IMR-90 (cell line): Measurements from ENCODE around the gene SLC50A1. TPM values are rescaled to one million over a fixed set of nuclear protein-coding genes. Genes with fewer than 3 reads are reported as not detected.
A peak's percentile ranks its signal among the peaks of the same experiment; 100 is the strongest.

ENCODE experiments used
- ATAC-seq: fragments of 200-7000 bp; cut with Tn5 transposase; 2 replicates; pipeline ENCODE4 v1.9.1; 2020; ENCODE audit warnings: low read depth, mild to moderate bottlenecking, moderate library complexity
- BruUV-seq: library from RNA; stranded (reverse); fragments of 400-500 nt; replicated peaks from 2 replicates; lab custom pipeline; 2021; lab: Mats Ljungman, UMichigan
- CTCF ChIA-PET: fragments of 300-600 bp; formaldehyde crosslinking; extraction: SDS; loops from one replicate; lab custom pipeline; 2021; ENCODE audit warnings: antibody characterized with exemption; lab: Yijun Ruan, JAX
- POLR2A ChIA-PET: fragments of 300-600 bp; sonication (Branson Sonifier 250); formaldehyde crosslinking; loops from one replicate; lab custom pipeline; 2022; ENCODE audit warnings: antibody characterized with exemption; ENCODE audit not compliant: unreplicated experiment; lab: Charles Lee
- DNase-seq: peaks from one replicate; pipeline ENCODE4 v3.0.0; 2013
- H2AFZ ChIP-seq: replicated peaks from 2 replicates; pipeline ENCODE3; 2013; ENCODE audit warnings: low read length, mild to moderate bottlenecking; ENCODE audit not compliant: poor library complexity
- H2AK5ac ChIP-seq: 2 replicates; pipeline ENCODE4 v1.6.1; 2013; ENCODE audit warnings: low read depth, low read length, inconsistent platforms
- H2AK9ac ChIP-seq: replicated peaks from 2 replicates; pipeline ENCODE3; 2013; ENCODE audit warnings: mild to moderate bottlenecking, low read depth, low read length, moderate library complexity; ENCODE audit not compliant: poor library complexity
- H2BK120ac ChIP-seq: 2 replicates; pipeline ENCODE4 v1.6.1; 2013; ENCODE audit warnings: low read depth, low read length, inconsistent platforms
- H2BK15ac ChIP-seq: 3 replicates; pipeline ENCODE4 v1.6.1; 2013; ENCODE audit warnings: low read depth, low read length, inconsistent platforms
- H2BK20ac ChIP-seq: 2 replicates; pipeline ENCODE4 v1.6.1; 2013; ENCODE audit warnings: low read depth, mild to moderate bottlenecking, inconsistent platforms, low read length, moderate library complexity
- H2BK5ac ChIP-seq: 2 replicates; pipeline ENCODE4 v1.6.1; 2013; ENCODE audit warnings: mild to moderate bottlenecking, low read depth, low read length, inconsistent platforms; ENCODE audit not compliant: poor library complexity, severe bottlenecking
- H3K14ac ChIP-seq: replicated peaks from 2 replicates; pipeline ENCODE4 v1.6.1; 2013; ENCODE audit warnings: low read depth, low read length, inconsistent platforms
- H3K18ac ChIP-seq: 2 replicates; pipeline ENCODE4 v1.6.1; 2013; ENCODE audit warnings: low read depth, low read length, control low read depth
- H3K23ac ChIP-seq: 2 replicates; pipeline ENCODE4 v1.6.1; 2013; ENCODE audit warnings: low read depth, low read length, inconsistent platforms
- H3K27ac ChIP-seq: 2 replicates; pipeline ENCODE4 v1.5.1; 2013; ENCODE audit warnings: mild to moderate bottlenecking, control low read depth, low read length; ENCODE audit not compliant: insufficient read depth
- H3K27me3 ChIP-seq: 2 replicates; pipeline ENCODE4 v1.6.1; 2013; ENCODE audit warnings: low read length; ENCODE audit not compliant: control insufficient read depth, insufficient read depth
- H3K36me3 ChIP-seq: 2 replicates; pipeline ENCODE4 v1.6.1; 2013; ENCODE audit warnings: low read length, mixed read lengths; ENCODE audit not compliant: control insufficient read depth, insufficient read depth
- H3K4ac ChIP-seq: 2 replicates; pipeline ENCODE4 v1.6.1; 2013; ENCODE audit warnings: low read depth, low read length, inconsistent platforms
- H3K4me1 ChIP-seq: 2 replicates; pipeline ENCODE4 v1.6.1; 2013; ENCODE audit warnings: low read length, mixed read lengths; ENCODE audit not compliant: control insufficient read depth, insufficient read depth
- H3K4me2 ChIP-seq: 2 replicates; pipeline ENCODE4 v1.6.1; 2013; ENCODE audit warnings: low read depth, mild to moderate bottlenecking, control low read depth, low read length, moderate library complexity
- H3K4me3 ChIP-seq: 2 replicates; pipeline ENCODE4 v1.5.1; 2013; ENCODE audit warnings: low read depth, mild to moderate bottlenecking, control low read depth, low read length, moderate library complexity; ENCODE audit not compliant: insufficient read depth
- H3K56ac ChIP-seq: 2 replicates; pipeline ENCODE4 v1.6.1; 2013; ENCODE audit warnings: low read length, inconsistent platforms; ENCODE audit not compliant: insufficient read depth; ENCODE audit errors: extremely low read depth
- H3K79me1 ChIP-seq, 2 experiments: 2 replicates each; pipeline ENCODE4 v1.6.1; 2013; ENCODE audit warnings: low read length in 2 of 2, inconsistent platforms in 1 of 2, low read depth in 1 of 2
- H3K9ac ChIP-seq: 2 replicates; pipeline ENCODE4 v1.6.1; 2013; ENCODE audit warnings: low read depth, low read length, control low read depth
- H3K9me1 ChIP-seq: 2 replicates; pipeline ENCODE4 v1.6.1; 2013; ENCODE audit warnings: low read length, inconsistent platforms; ENCODE audit not compliant: insufficient read depth
- H3K9me3 ChIP-seq: 2 replicates; pipeline ENCODE4 v1.6.1; 2013; ENCODE audit warnings: low read length; ENCODE audit not compliant: control insufficient read depth, insufficient read depth
- H4K20me1 ChIP-seq: 2 replicates; pipeline ENCODE4 v1.6.1; 2013; ENCODE audit warnings: low read length, inconsistent platforms; ENCODE audit not compliant: insufficient read depth
- H4K5ac ChIP-seq: 2 replicates; pipeline ENCODE4 v1.6.1; 2013; ENCODE audit warnings: mild to moderate bottlenecking, low read depth, low read length, control low read depth
- H4K8ac ChIP-seq, 2 experiments: 2 replicates each; pipeline ENCODE4 v1.6.1; 2013; ENCODE audit warnings: low read depth in 2 of 2, low read length in 2 of 2, control low read depth in 1 of 2, inconsistent platforms in 1 of 2
- H4K91ac ChIP-seq: 2 replicates; pipeline ENCODE4 v1.6.1; 2013; ENCODE audit warnings: low read depth, low read length, inconsistent platforms; ENCODE audit not compliant: insufficient read depth
- MAFK ChIP-seq: IDR thresholded peaks from 2 replicates; pipeline ENCODE4 v1.6.1; 2012; ENCODE audit warnings: low read depth, low read length, improper control_type of control experiment
- MAZ ChIP-seq: IDR thresholded peaks from 2 replicates; pipeline ENCODE4 v1.6.1; 2012; ENCODE audit warnings: low read depth, mild to moderate bottlenecking, low read length, improper control_type of control experiment, moderate library complexity, borderline replicate concordance
- POLR2A ChIP-seq: IDR thresholded peaks from 2 replicates; pipeline ENCODE4 v1.6.1; 2012; ENCODE audit warnings: mild to moderate bottlenecking, low read depth, low read length
- RAD21 ChIP-seq: IDR thresholded peaks from 2 replicates; pipeline ENCODE4 v1.6.1; 2012; ENCODE audit warnings: low read length, improper control_type of control experiment
- SMC3 ChIP-seq: fragments of 150-350 bp; IDR thresholded peaks from 2 replicates; pipeline ENCODE4 v1.6.1; 2016; ENCODE audit warnings: low read depth, mild to moderate bottlenecking, antibody characterized with exemption, low read length, moderate library complexity
- WGBS, 2 experiments: methylation state at CpG; one replicate each; pipeline versions ENCODE4 v1.1.5 to v1.1.7; 2013; ENCODE audit warnings: missing lambda C conversion rate in 2 of 2; ENCODE audit not compliant: insufficient read length in 1 of 2; ENCODE audit errors: extremely low coverage in 2 of 2; 5-methylcytosine and 5-hydroxymethylcytosine counted together
- dilution Hi-C: fragments of 300-500 bp; cut with HindIII; formaldehyde crosslinking; loops from one replicate; pipeline ENCODE4 v1.14.3; 2018; ENCODE audit warnings: low sequenced_read_pairs; ENCODE audit not compliant: unreplicated experiment
- in situ Hi-C: fragments of 300-500 bp; cut with MboI; formaldehyde crosslinking; loops from 3 replicates; pipeline ENCODE4 v1.14.3; 2019; ENCODE audit warnings: low sequenced_read_pairs, inconsistent platforms, mixed read lengths
- intact Hi-C: fragments of 100-400 bp; cut with micrococcal nuclease; formaldehyde crosslinking; loops from 2 replicates; pipeline ENCODE4 v1.10.0; 2022
- polyA plus RNA-seq, 3 experiments: library from polyadenylated mRNA; depleted of rRNA; stranded (reverse); fragments of >200 nt; gene quantifications; 2 replicates each; pipeline ENCODE4 v1.2.3, GENCODE V29; 2012; ENCODE audit warnings: low replicate concordance in 1 of 3
- total RNA-seq: library from RNA; depleted of rRNA; stranded (reverse); fragments of >200 nt; gene quantifications from 2 replicates; pipeline ENCODE4 v1.2.3, GENCODE V29; 2012
- TF ChIP-seq, protein P1 (sequence below): conservative IDR thresholded peaks from 2 replicates; pipeline ENCODE4 v1.5.1; 2012; ENCODE audit warnings: mild to moderate bottlenecking, low read depth, low read length, improper control_type of control experiment
- TF ChIP-seq, protein P2 (sequence below): fragments of 150-350 bp; IDR thresholded peaks from 2 replicates; pipeline ENCODE4 v1.6.1; 2017; ENCODE audit warnings: mild to moderate bottlenecking, antibody characterized with exemption, low read length, low read depth

Gene SLC50A1
- total and polyA plus RNA-seq, 2 of the 4 experiments (the other 2 are of a cell fraction): 20.6 to 20.8 TPM

DNA sequence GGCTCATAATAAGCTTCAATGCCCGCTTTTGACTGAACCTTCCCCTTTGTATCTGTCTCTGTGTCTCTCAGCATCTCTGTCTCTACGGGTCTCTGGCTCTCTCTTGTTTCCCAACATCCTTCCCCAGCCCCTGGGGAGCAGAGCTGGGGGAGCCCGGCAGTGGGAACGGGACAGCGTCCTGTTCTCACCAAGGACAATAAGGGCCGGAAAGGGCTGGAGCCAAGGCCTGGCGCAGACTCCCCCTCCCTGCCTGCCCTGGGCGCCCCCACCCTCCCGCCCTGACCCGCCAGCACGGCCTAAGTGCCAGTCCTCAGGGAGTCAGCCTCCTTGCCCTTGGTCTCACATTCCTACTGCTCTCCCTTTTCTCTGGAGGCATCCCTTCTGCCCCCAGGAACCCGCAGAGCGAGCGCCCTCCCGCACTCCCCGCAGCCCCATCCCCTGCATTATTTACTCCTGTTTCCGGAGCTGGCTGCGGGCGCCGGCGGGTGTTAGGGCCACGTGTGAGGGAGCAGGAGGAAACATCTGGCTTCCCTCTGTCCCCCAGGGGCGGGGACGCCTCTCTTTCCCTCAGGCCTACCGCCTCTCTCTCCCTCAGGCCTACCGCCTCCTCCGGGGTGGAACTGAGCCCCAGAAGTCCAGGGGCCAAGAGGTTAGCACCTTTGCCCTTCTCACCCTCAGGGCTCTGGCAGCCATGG lies 31.0 kb downstream of the SLC50A1 start (continued):
- no peak for TF ChIP-seq MAZ

DNA sequence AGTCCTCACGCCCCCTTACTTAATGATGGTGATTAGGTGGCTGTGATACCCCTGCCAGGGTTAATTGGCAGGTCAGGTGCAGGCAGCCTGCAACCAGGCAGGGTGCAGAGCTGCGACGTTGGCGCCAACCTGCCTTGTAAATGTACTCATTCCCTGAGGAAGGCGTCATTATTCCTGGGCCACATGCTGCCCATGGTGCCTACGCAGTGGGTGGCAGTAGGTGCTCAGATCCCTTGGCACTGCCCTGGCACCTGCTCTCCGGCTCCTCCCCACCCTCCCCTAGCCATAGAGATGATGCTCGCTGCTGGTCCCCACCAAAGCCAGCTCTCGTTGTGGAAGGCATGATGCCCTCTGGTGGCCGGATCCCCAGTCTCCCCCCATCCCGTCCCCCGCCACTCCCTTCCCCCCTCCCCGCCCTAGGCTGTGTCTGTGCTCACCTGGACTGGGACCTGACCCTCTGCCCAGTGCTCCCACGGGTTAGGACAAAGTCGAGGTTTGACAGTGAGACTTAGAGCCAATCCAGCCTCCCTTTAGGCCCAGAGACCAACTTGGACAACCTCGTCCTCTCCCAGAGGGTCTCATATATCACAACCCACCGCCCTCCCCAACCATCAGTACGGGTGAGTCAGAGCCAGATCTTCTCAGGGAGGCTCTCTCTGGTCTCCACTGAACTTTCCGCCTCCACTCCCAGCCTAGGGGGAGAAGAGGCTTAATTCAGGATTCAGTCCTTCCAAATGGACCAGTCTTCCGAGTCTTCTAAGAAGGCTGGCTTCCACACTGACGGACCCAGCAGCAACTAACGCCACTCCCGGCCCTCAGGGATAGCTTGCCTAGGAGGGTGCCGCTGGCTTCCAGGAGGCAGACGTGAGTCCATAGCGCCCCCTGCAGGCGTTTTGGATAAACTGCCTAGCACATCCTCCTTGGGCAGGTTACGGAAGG lies 31.8 kb downstream of the SLC50A1 start:
- BruUV-seq: no TSS peak
- H4K91ac ChIP-seq: no peak overlapping the region
- H3K9me3 ChIP-seq: no peaks in the 10 kb centered on the region
- H4K20me1 ChIP-seq: no peaks in the 10 kb centered on the region
- no peak overlapping the region for H2BK5ac ChIP-seq
- no peak overlapping the region for H3K4me3 ChIP-seq
- dilution Hi-C loops: no loop called here
- H3K79me1 ChIP-seq: peaks cover 0 to 15% of the 10 kb centered on the region in 2 experiments
- H3K14ac ChIP-seq: no peak overlapping the region
- ChIA-PET POLR2A (interaction anchor here (0.6 kb wide), 1 partner anchor 283 kb away, joined by 9 read pairs; no protein-coding TSS in a partner anchor), CTCF (interaction anchor here (0.8 to 3.1 kb wide), 10 partner anchors 11 to 682 kb away, joined by 3 to 18 read pairs (median 4); no protein-coding TSS in a partner anchor)
- H3K4me1 ChIP-seq: peaks cover 4% of the 10 kb centered on the region; the same call in 1 of the 2 replicates
- no peak overlapping the region for H2BK20ac ChIP-seq
- no peak overlapping the region for H3K23ac ChIP-seq
- DNase-seq (peak; percentile 72), ATAC-seq (peak; percentile 81)
- H3K4me2 ChIP-seq: peak overlapping the region; percentile 60
- H2AK9ac ChIP-seq: peak overlapping the region; percentile 57
- no peak overlapping the region for H2BK15ac ChIP-seq
- 15% methylated on average over 12 of the region's 28 CpGs; no CpG with 5 or more reads in 1 of the 2 experiments for WGBS, 2 experiments
- peak overlapping the region; percentile 20 for H2AK5ac ChIP-seq
- intact Hi-C loops: loop anchor here (1.0 kb wide), 2 partner anchors 32 to 76 kb away; partner anchors contain the start of gene SLC50A1
- H3K27me3 ChIP-seq: peaks cover 6% of the 10 kb centered on the region; the same call in 1 of the 2 replicates
- no peak overlapping the region for H3K18ac ChIP-seq
- no peak overlapping the region for H3K27ac ChIP-seq
- in situ Hi-C loops: loop anchor here (5.0 kb wide), 1 partner anchor 75 kb away; no protein-coding TSS in a partner anchor
- H3K56ac ChIP-seq: no peak overlapping the region
- H3K4ac ChIP-seq: no peak overlapping the region
- H3K9ac ChIP-seq: no peak overlapping the region
- H4K8ac ChIP-seq: no peak overlapping the region
- H3K9me1 ChIP-seq: no peaks in the 10 kb centered on the region; the same call in 1 of the 2 replicates
- no peak overlapping the region for H4K5ac ChIP-seq
- peak overlapping the region; percentile 60 for H2AFZ ChIP-seq
- H2BK120ac ChIP-seq: no peak overlapping the region
- peaks cover 16% of the 10 kb centered on the region for H3K36me3 ChIP-seq
- TF ChIP-seq, protein P1, sequence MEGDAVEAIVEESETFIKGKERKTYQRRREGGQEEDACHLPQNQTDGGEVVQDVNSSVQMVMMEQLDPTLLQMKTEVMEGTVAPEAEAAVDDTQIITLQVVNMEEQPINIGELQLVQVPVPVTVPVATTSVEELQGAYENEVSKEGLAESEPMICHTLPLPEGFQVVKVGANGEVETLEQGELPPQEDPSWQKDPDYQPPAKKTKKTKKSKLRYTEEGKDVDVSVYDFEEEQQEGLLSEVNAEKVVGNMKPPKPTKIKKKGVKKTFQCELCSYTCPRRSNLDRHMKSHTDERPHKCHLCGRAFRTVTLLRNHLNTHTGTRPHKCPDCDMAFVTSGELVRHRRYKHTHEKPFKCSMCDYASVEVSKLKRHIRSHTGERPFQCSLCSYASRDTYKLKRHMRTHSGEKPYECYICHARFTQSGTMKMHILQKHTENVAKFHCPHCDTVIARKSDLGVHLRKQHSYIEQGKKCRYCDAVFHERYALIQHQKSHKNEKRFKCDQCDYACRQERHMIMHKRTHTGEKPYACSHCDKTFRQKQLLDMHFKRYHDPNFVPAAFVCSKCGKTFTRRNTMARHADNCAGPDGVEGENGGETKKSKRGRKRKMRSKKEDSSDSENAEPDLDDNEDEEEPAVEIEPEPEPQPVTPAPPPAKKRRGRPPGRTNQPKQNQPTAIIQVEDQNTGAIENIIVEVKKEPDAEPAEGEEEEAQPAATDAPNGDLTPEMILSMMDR: peak; percentile 94
- TF ChIP-seq RAD21: peak; percentile 95
- TF ChIP-seq, protein P2, sequence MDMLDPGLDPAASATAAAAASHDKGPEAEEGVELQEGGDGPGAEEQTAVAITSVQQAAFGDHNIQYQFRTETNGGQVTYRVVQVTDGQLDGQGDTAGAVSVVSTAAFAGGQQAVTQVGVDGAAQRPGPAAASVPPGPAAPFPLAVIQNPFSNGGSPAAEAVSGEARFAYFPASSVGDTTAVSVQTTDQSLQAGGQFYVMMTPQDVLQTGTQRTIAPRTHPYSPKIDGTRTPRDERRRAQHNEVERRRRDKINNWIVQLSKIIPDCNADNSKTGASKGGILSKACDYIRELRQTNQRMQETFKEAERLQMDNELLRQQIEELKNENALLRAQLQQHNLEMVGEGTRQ: no peak
- TF ChIP-seq POLR2A: peak; percentile 39
- no peak for TF ChIP-seq MAFK
- peak; percentile 89 for TF ChIP-seq SMC3
